ENCODE data around the gene L3MBTL3. TPM values are rescaled to one million over a fixed set of nuclear protein-coding genes. Genes with fewer than 3 reads are reported as not detected.

L3MBTL3 gene
- polyA plus RNA-seq, 1 of the 3 experiments (the other 2 are of a cell fraction), result 12.6 TPM

- H3K9me3 ChIP-seq, result peaks cover 11% of the 10 kb centered on the region; the same call in 1 of the 2 replicates
- no peaks in the 10 kb centered on the region for H3K27me3 ChIP-seq (ENCODE audit: insufficient read depth)
- DNase-seq, result no peak
- ChIA-PET POLR2A (no interaction called here), CTCF (no interaction called here)
- no peaks in the 10 kb centered on the region for H4K20me1 ChIP-seq (ENCODE audit: insufficient read depth)
- no peak overlapping the region for H3K4me3 ChIP-seq (ENCODE audit: low read depth in 2 of 2, low read length in 1 of 2)
- H3K27ac ChIP-seq (ENCODE audit: low read depth in 2 of 2, low read length in 1 of 2), result no peak overlapping the region
- no peaks in the 10 kb centered on the region for H3K9me2 ChIP-seq
- H3K79me2 ChIP-seq (ENCODE audit: insufficient read depth), result no peaks in the 10 kb centered on the region
- no peak overlapping the region for H3K4me2 ChIP-seq
- H2AFZ ChIP-seq (ENCODE audit: low read depth), result no peak overlapping the region
- peaks cover 0 to 5% of the 10 kb centered on the region in 2 experiments for H3K36me3 ChIP-seq (replicated peaks in 1 of 2; ENCODE audit: control insufficient read depth in 1 of 2, insufficient read depth in 2 of 2, low read length in 1 of 2)
- no peaks in the 10 kb centered on the region for H3K4me1 ChIP-seq (ENCODE audit: control insufficient read depth in 1 of 2, insufficient read depth in 2 of 2, low read depth in 1 of 2, low read length in 1 of 2)
- no peaks in the 10 kb centered on the region for H3F3A ChIP-seq (replicated peaks; ENCODE audit: insufficient read depth)
- no peak overlapping the region for H3K9ac ChIP-seq
- no peak for TF ChIP-seq CHD2 (IDR thresholded peaks at IDR 0.05; ENCODE audit: low read length, partially characterized antibody)
- TF ChIP-seq ELF1 (IDR thresholded peaks at IDR 0.05), result no peak
- no peak for TF ChIP-seq RCOR1 (IDR thresholded peaks at IDR 0.05; ENCODE audit: low read length)
- TF ChIP-seq FOXM1 (IDR thresholded peaks at IDR 0.05; ENCODE audit: low read depth), result no peak
- no peak for TF ChIP-seq PBX3 (IDR thresholded peaks at IDR 0.05)
- 0% methylated on average over 1 of the region's 1 CpG for WGBS (ENCODE audit: low lambda C conversion rate)
Measured at GRCh38 chr6:129980821-129981220, 37.6 kb upstream of the L3MBTL3 start.

GRCh38 chr6:129981598-129981997, 36.8 kb upstream of the L3MBTL3 start:
- Histone ChIP-seq H3K27ac (ENCODE audit: low read depth in 2 of 2, low read length in 1 of 2) (no peak overlapping the region), H3K4me2 (no peak overlapping the region), H2AFZ (ENCODE audit: low read depth) (no peak overlapping the region), H3K9me2 (no peaks in the 10 kb centered on the region), H3K4me3 (ENCODE audit: low read depth in 2 of 2, low read length in 1 of 2) (no peak overlapping the region), H3F3A (replicated peaks; ENCODE audit: insufficient read depth) (no peaks in the 10 kb centered on the region), H3K4me1 (ENCODE audit: control insufficient read depth in 1 of 2, insufficient read depth in 2 of 2, low read depth in 1 of 2, low read length in 1 of 2) (no peaks in the 10 kb centered on the region), H3K36me3 (replicated peaks in 1 of 2; ENCODE audit: control insufficient read depth in 1 of 2, insufficient read depth in 2 of 2, low read length in 1 of 2) (peaks cover 0 to 5% of the 10 kb centered on the region in 2 experiments), H3K9ac (no peak overlapping the region), H3K79me2 (ENCODE audit: insufficient read depth) (no peaks in the 10 kb centered on the region), H4K20me1 (ENCODE audit: insufficient read depth) (no peaks in the 10 kb centered on the region), H3K27me3 (ENCODE audit: insufficient read depth) (no peaks in the 10 kb centered on the region), H3K9me3 (peaks cover 11% of the 10 kb centered on the region; the same call in 1 of the 2 replicates)
- 8% methylated on average over 2 of the region's 2 CpGs for WGBS (ENCODE audit: low lambda C conversion rate)
- ChIA-PET CTCF (interaction anchor here (0.8 to 1.6 kb wide), 3 partner anchors 9 to 384 kb away, joined by 3 to 5 read pairs (median 4); no protein-coding TSS in a partner anchor), POLR2A (no interaction called here)
- no peak for TF ChIP-seq TCF12 (IDR thresholded peaks at IDR 0.05)
- TF ChIP-seq RCOR1 (IDR thresholded peaks at IDR 0.05; ENCODE audit: low read length), result no peak
- no peak for TF ChIP-seq POLR2AphosphoS5 (IDR thresholded peaks at IDR 0.05; ENCODE audit: low read depth, low read length)
- no peak for TF ChIP-seq EP300 (IDR thresholded peaks at IDR 0.05; ENCODE audit: borderline replicate concordance in 1 of 2, low read depth in 1 of 2, low read length in 1 of 2)
- TF ChIP-seq CTCF (IDR thresholded peaks at IDR 0.05), result peak; percentile 50
- no peak for TF ChIP-seq PBX3 (IDR thresholded peaks at IDR 0.05)
- no peak for TF ChIP-seq CHD2 (IDR thresholded peaks at IDR 0.05; ENCODE audit: low read length, partially characterized antibody)
- TF ChIP-seq SIN3A (IDR thresholded peaks at IDR 0.05; ENCODE audit: borderline replicate concordance, low read depth, low read length), result no peak
- TF ChIP-seq RAD21 (IDR thresholded peaks at IDR 0.05; ENCODE audit: low read length), result peak; percentile 47
- no peak for DNase-seq

Data from SK-N-SH (cell line).